22Rv1 (cell line): ENCODE measurements around the gene CALCR.

Experiments
- CTCF ChIP-seq: fragments of 450-650 bp; IDR thresholded peaks from 2 replicates; pipeline ENCODE4 v1.5.1; 2017; ENCODE audit warnings: mild to moderate bottlenecking
- ZFX ChIP-seq: fragments of 450-650 bp; IDR thresholded peaks from 2 replicates; pipeline ENCODE4 v1.6.1; 2017; ENCODE audit warnings: antibody characterized with exemption, borderline replicate concordance

- no peak for TF ChIP-seq CTCF
- TF ChIP-seq ZFX = no peak
Observed at GRCh38 chr7:93538061-93538460, 36.5 kb downstream of the CALCR start.
